Mucosa of stomach (tissue), 1 donor: Measurements from ENCODE around the gene LRPAP1.

Experiments used
- H3K27me3 ChIP-seq: one replicate; pipeline ENCODE4 v1.7.0; 2013; ENCODE audit warnings: mild to moderate bottlenecking, low read length; ENCODE audit not compliant: control insufficient read depth, insufficient read depth
- H3K36me3 ChIP-seq: one replicate; pipeline ENCODE4 v1.7.0; 2013; ENCODE audit warnings: low read length; ENCODE audit not compliant: control insufficient read depth, insufficient read depth
- H3K4me1 ChIP-seq: one replicate; pipeline ENCODE4 v1.7.0; 2013; ENCODE audit warnings: mild to moderate bottlenecking, low read length; ENCODE audit not compliant: control insufficient read depth, insufficient read depth
- H3K4me3 ChIP-seq: one replicate; pipeline ENCODE4 v1.7.0; 2013; ENCODE audit warnings: low read length
- H3K9ac ChIP-seq: one replicate; pipeline ENCODE4 v1.7.0; 2013; ENCODE audit warnings: mild to moderate bottlenecking, low read length, moderate library complexity
- H3K9me3 ChIP-seq: one replicate; pipeline ENCODE4 v1.7.0; 2013; ENCODE audit warnings: mild to moderate bottlenecking, low read length, moderate library complexity; ENCODE audit not compliant: control insufficient read depth
- donor health status: Pancreatic carcinoma.

The LRPAP1 gene

GRCh38 chr4:3481783-3482393 is 50.3 kb downstream of the LRPAP1 start:
- Histone ChIP-seq H3K4me1 (peaks cover 52% of the 10 kb centered on the region), H3K36me3 (no peaks in the 10 kb centered on the region), H3K4me3 (no peak overlapping the region), H3K27me3 (peaks cover 13% of the 10 kb centered on the region), H3K9me3 (no peaks in the 10 kb centered on the region), H3K9ac (no peak overlapping the region)

- Histone ChIP-seq H3K27me3 (peaks cover 13% of the 10 kb centered on the region), H3K9me3 (no peaks in the 10 kb centered on the region), H3K9ac (no peak overlapping the region), H3K36me3 (no peaks in the 10 kb centered on the region), H3K4me3 (no peak overlapping the region), H3K4me1 (peaks cover 50% of the 10 kb centered on the region)
Measured at GRCh38 chr4:3481113-3481531, 51.1 kb downstream of the LRPAP1 start.

- Histone ChIP-seq H3K9ac (no peak overlapping the region), H3K36me3 (no peaks in the 10 kb centered on the region), H3K4me3 (no peak overlapping the region), H3K4me1 (peaks cover 45% of the 10 kb centered on the region), H3K27me3 (peaks cover 10% of the 10 kb centered on the region), H3K9me3 (no peaks in the 10 kb centered on the region)
Measured at GRCh38 chr4:3480528-3481112, 51.6 kb downstream of the LRPAP1 start.

- Histone ChIP-seq H3K36me3 (no peaks in the 10 kb centered on the region), H3K4me1 (peaks cover 35% of the 10 kb centered on the region), H3K4me3 (no peak overlapping the region), H3K27me3 (peaks cover under 1% of the 10 kb centered on the region), H3K9me3 (no peaks in the 10 kb centered on the region), H3K9ac (no peak overlapping the region)
Measured at GRCh38 chr4:3479358-3480101, 52.7 kb downstream of the LRPAP1 start.

- Histone ChIP-seq H3K9ac (no peak overlapping the region), H3K36me3 (no peaks in the 10 kb centered on the region), H3K4me3 (no peak overlapping the region), H3K27me3 (no peaks in the 10 kb centered on the region), H3K4me1 (peaks cover 27% of the 10 kb centered on the region), H3K9me3 (no peaks in the 10 kb centered on the region)
Measured at GRCh38 chr4:3478446-3479357, 53.5 kb downstream of the LRPAP1 start.

- Histone ChIP-seq H3K4me3 (no peak overlapping the region), H3K4me1 (peaks cover 22% of the 10 kb centered on the region), H3K36me3 (no peaks in the 10 kb centered on the region), H3K27me3 (no peaks in the 10 kb centered on the region), H3K9ac (no peak overlapping the region), H3K9me3 (no peaks in the 10 kb centered on the region)
Measured at GRCh38 chr4:3477750-3478430, 54.3 kb downstream of the LRPAP1 start.

GRCh38 chr4:3476936-3477749 is 55.1 kb downstream of the LRPAP1 start:
- H3K4me1 ChIP-seq, result peaks cover 14% of the 10 kb centered on the region
- no peaks in the 10 kb centered on the region for H3K36me3 ChIP-seq
- no peak overlapping the region for H3K4me3 ChIP-seq
- no peak overlapping the region for H3K9ac ChIP-seq
- no peaks in the 10 kb centered on the region for H3K9me3 ChIP-seq
- H3K27me3 ChIP-seq, result no peaks in the 10 kb centered on the region

- H3K27me3 ChIP-seq, result peaks cover 1% of the 10 kb centered on the region
- H3K4me3 ChIP-seq, result no peak overlapping the region
- no peaks in the 10 kb centered on the region for H3K9me3 ChIP-seq
- H3K36me3 ChIP-seq, result no peaks in the 10 kb centered on the region
- no peak overlapping the region for H3K9ac ChIP-seq
- peaks cover 9% of the 10 kb centered on the region for H3K4me1 ChIP-seq
Measured at GRCh38 chr4:3476341-3476747, 55.9 kb downstream of the LRPAP1 start.

- H3K4me3 ChIP-seq, result no peak overlapping the region
- peaks cover 7% of the 10 kb centered on the region for H3K4me1 ChIP-seq
- H3K9me3 ChIP-seq, result no peaks in the 10 kb centered on the region
- H3K36me3 ChIP-seq, result no peaks in the 10 kb centered on the region
- no peak overlapping the region for H3K9ac ChIP-seq
- peaks cover 7% of the 10 kb centered on the region for H3K27me3 ChIP-seq
Measured at GRCh38 chr4:3475713-3476260, 56.4 kb downstream of the LRPAP1 start.

- peaks cover 13% of the 10 kb centered on the region for H3K27me3 ChIP-seq
- H3K9ac ChIP-seq, result no peak overlapping the region
- H3K36me3 ChIP-seq, result no peaks in the 10 kb centered on the region
- no peaks in the 10 kb centered on the region for H3K9me3 ChIP-seq
- no peak overlapping the region for H3K4me3 ChIP-seq
- H3K4me1 ChIP-seq, result peaks cover 10% of the 10 kb centered on the region
Measured at GRCh38 chr4:3475041-3475712, 57.0 kb downstream of the LRPAP1 start.
